T-helper 2 cell (primary cell): Measurements from ENCODE around the gene TTYH2.
"Not testable (repeated sequence)": the region's sequence is repeated elsewhere in the genome, so short reads cannot be mapped to it uniquely, and the experiment has no call there.

Experiments
- DNase-seq, 5 experiments: peaks; one replicate each; pipeline versions ENCODE4 v3.0.0 to v3.0.0-alpha.2; 2012 to 2022

The TTYH2 gene

GRCh38 chr17:74237321-74237720, 23.9 kb downstream of the TTYH2 start:
- DNase-seq, result no peak

- DNase-seq, result no peak
Observed at GRCh38 chr17:74239172-74239571, 25.8 kb downstream of the TTYH2 start.

- no peak for DNase-seq
Observed at GRCh38 chr17:74240618-74241205, 27.3 kb downstream of the TTYH2 start.

- no peak for DNase-seq
Observed at GRCh38 chr17:74241431-74241830, 28.1 kb downstream of the TTYH2 start.

GRCh38 chr17:74241847-74242246, 28.5 kb downstream of the TTYH2 start:
- no peak for DNase-seq

GRCh38 chr17:74243013-74243755, 29.8 kb downstream of the TTYH2 start:
- DNase-seq, result no peak

GRCh38 chr17:74244128-74244527, 30.8 kb downstream of the TTYH2 start:
- DNase-seq, result no peak

GRCh38 chr17:74244548-74244947, 31.2 kb downstream of the TTYH2 start:
- no peak for DNase-seq

- DNase-seq, result no peak
Observed at GRCh38 chr17:74245145-74245831, 31.9 kb downstream of the TTYH2 start.

- DNase-seq, result no peak
Observed at GRCh38 chr17:74245871-74246270, 32.5 kb downstream of the TTYH2 start.

- no peak for DNase-seq
Observed at GRCh38 chr17:74249590-74250270, 36.4 kb downstream of the TTYH2 start.

- DNase-seq, result no peak
Observed at GRCh38 chr17:74250324-74250995, 37.1 kb downstream of the TTYH2 start.

GRCh38 chr17:74251051-74251450, 37.7 kb downstream of the TTYH2 start:
- DNase-seq, result no peak

- no peak for DNase-seq
Observed at GRCh38 chr17:74251569-74251968, 38.2 kb downstream of the TTYH2 start.

GRCh38 chr17:74252211-74252610, 38.8 kb downstream of the TTYH2 start:
- DNase-seq, result no peak

- DNase-seq, result no peak
Observed at GRCh38 chr17:74253036-74253435, 39.7 kb downstream of the TTYH2 start.

GRCh38 chr17:74257311-74257710, 43.9 kb downstream of the TTYH2 start:
- no peak for DNase-seq

- DNase-seq, result no peak
Observed at GRCh38 chr17:74259667-74260524, 46.5 kb downstream of the TTYH2 start.

GRCh38 chr17:74260525-74260850, 47.1 kb downstream of the TTYH2 start:
- no peak for DNase-seq

GRCh38 chr17:74262601-74263000, 49.2 kb downstream of the TTYH2 start:
- DNase-seq, result no peak

- DNase-seq, result not testable (repeated sequence)
Observed at GRCh38 chr17:74267054-74267453, 53.7 kb downstream of the TTYH2 start.

GRCh38 chr17:74267579-74267978, 54.2 kb downstream of the TTYH2 start:
- no peak for DNase-seq
